Right renal cortex interstitium (tissue), 3 donors: ENCODE data around the gene FBXO46. TPM values are rescaled to one million over a fixed set of nuclear protein-coding genes. Genes with fewer than 3 reads are reported as not detected.
"Not testable (repeated sequence)": the region's sequence is repeated elsewhere in the genome, so short reads cannot be mapped to it uniquely, and the experiment has no call there.

Source experiments
- DNase-seq, 3 donors: peaks; one replicate each; pipeline ENCODE4 v3.0.0-alpha.2; 2013; ENCODE audit warnings: low read depth in 3 of 3, low spot score in 2 of 3
- polyA plus RNA-seq, 3 donors: library from polyadenylated mRNA; unstranded; fragments of 120-200 nt; gene quantifications; one replicate each; pipeline ENCODE4 v1.2.1, GENCODE V29; 2013; ENCODE audit not compliant: insufficient read length in 3 of 3

Gene FBXO46
- polyA plus RNA-seq, 3 donors = 9.6 to 11.8 (median 11.7) TPM

DNA sequence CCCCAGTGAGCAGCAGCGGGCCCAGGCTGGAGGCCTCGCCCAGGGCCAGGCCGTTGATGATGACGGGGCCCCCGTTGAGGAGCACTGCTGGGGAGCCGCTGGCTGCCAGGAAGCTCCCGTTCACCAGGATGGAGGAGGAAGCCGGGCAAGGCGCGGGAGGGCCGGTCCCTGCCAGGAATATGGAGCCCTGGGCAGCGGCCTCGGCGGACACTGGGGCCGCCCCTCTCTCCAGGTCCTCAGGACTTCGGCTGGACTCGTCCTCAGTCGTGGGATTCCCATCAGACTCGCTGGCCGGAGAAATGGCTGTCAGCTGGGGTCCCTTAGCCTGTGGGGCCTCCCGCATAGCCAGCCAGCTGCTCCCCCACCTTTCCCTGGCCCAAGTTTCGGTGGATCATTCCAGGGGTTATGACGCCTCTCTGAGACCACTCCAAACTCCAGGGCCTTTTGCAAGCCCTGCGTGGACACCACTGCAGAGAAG lies 36.2 kb upstream of the FBXO46 start:
- DNase-seq = no peak

DNA sequence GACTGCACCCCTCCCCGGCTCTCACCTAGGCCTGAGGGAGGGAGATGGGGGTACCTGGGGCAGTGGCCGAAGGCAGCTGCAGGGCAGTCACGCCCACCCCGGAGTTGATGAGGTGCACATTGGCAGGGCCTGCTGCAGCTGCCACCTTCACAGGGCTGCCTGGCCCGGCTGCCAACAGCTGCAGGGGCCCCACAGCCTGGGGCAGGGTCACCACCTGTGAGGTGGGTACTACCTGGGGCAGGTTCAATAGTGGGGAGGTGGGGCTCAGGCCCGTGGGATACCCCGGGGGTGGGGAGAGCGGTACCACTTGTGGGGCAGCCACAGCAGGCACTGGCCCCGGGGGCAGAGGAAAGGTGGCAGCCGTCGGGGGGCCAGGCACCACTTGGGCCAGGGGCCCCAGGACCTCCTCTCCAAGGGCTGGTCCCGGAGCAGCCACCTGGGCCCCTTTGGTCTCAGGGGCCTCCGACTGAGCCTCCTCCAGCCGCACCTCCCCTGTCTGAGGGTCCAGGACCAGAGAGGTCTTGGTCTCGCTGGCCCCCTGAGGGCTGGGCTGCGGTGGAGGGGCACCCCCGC lies 35.7 kb upstream of the FBXO46 start:
- no peak for DNase-seq

- DNase-seq = no peak
These were observed 35.1 kb upstream of the FBXO46 start for GRCh38 chr19:45765702-45766295.

- no peak for DNase-seq
These were observed 34.4 kb upstream of the FBXO46 start for GRCh38 chr19:45764945-45765701.

DNA sequence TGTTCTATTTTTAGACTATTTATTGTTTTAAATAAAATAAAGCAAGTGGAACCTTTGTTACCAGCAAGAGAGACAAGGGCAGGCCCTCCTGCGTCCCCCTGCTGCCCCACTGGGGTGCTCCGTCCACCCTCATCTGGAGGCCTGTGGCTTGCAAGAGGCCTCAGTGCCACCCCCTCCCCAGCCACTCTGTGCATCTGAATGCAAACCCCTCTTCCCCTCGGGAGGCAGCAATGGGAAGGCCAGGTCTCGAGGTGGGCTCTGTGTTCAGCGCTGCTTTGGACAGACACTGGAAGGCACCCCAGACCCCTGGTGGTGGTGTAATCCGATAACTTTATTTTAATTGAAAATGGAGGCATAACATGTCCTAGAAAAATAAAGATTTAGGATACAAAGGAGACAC lies 33.8 kb upstream of the FBXO46 start:
- DNase-seq = no peak

GRCh38 chr19:45763691-45764294 lies 33.1 kb upstream of the FBXO46 start:
- no peak for DNase-seq

DNA sequence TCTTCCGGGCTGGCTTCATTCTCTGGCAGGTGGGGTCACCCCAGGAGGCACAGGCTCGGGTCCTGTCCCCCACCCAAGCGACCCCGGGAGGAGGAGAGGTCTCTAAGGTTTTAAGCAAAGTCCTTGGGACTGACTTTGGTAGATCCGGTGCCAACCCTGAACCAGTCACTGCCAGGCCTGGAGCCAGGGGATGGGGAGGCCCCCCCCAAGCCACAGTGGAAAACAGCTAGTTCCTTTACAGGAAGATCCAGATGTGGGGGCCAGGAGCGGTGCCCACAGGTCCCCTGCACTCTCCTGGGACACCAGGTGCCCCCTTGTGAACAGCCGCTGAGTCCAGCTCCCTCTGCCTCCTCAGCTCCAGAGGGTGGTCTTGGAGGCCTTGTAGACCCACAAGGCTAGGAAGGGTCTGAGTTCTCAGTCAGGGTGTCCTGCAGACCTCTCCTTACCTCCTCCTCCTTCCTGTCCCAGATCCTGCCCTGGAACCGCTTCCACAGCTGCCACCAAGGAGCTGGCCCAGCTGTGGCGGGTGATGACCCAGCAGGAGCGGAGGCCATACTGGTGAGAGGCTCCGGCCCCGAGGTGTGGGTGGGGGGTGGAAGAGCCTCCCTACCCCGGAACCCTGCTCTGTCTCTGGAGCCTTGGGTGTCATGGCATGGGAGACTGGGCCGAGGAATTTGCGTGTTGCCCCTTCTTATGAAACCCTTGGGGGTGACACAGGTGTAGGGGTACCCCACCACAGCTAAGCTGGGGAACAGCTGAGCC lies 32.4 kb upstream of the FBXO46 start:
- DNase-seq = no peak

DNA sequence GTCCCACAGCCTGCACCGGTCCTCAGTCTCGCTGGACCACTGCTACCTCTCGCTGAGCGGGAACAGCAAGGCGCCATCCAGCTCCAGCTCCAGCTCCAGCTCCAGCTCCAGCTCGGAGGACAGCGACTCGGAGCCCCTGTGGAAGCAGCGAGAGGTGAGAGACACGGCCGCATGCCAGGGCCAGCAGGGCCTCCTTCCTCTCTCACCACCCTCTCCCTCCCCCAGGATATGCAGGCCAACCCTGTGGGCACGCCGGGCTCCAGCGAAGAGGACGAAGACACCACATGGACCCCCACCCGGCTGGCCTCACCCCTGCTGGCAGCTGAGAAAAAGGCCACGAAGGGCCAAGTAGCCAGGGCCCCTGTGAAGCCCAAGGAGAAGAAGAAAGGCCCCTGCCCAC lies 31.0 kb upstream of the FBXO46 start:
- DNase-seq = no peak

- no peak for DNase-seq
These were observed 28.2 kb upstream of the FBXO46 start for GRCh38 chr19:45758921-45759320.

DNA sequence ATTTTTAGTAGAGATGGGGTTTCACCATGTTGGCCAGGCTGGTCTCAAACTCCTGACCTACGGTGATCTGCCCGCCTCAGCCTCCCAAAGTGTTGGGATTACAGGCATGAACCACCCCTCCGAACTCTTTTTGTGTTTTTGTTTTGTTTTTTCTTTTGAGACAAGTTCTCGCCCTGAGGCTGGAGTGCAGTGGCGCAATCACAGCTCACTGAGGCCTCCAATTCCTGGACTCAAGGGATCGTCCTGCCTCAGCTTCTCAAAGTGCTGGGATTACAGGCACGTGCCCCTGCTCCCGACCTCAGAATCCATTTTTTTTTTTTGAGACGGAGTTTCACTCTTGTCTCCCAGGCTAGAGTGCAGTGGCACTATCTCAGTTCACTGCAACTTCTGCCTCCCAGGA lies 27.0 kb upstream of the FBXO46 start:
- no peak for DNase-seq

GRCh38 chr19:45754323-45754722 lies 23.6 kb upstream of the FBXO46 start:
- DNase-seq = no peak

DNA sequence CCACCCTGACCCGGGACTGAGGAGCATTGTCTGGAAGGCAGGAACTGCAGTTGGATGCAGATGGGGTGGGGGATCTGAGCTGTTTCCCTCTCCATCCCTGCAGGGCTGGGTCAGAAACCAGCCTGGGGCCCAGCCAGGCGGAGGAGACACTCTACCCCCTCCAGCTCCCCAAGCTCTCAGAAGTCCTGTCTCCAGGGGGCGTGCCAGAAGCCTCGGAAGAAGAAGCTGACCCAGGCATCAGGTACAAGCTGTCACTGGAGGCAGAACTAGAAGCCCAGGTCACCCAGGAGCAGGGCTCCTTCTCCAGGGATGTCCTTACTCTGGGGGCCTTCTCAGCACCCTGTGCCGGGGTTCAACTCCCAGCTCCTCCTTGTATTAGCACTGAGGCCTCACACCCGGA lies 22.9 kb upstream of the FBXO46 start:
- DNase-seq = no peak

DNA sequence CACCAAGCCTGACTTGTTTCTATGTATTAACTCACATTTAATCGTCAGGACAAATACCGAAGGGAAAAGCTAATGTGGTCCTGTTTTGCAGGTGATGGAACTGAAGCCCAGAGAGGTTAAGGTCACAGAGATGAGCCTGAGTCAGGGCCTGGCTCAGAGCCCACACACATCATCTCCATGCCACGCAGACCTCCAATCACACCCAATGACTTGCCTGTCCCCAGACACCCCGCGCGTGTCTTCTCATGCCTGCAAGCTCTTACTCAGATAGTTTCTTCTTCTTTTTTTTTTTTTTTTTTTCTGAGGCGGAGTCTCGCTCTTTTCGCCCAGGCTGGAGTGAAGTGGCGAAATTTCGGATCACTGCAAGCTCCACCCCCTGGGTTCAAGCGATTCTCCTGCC lies 21.9 kb upstream of the FBXO46 start:
- no peak for DNase-seq

DNA sequence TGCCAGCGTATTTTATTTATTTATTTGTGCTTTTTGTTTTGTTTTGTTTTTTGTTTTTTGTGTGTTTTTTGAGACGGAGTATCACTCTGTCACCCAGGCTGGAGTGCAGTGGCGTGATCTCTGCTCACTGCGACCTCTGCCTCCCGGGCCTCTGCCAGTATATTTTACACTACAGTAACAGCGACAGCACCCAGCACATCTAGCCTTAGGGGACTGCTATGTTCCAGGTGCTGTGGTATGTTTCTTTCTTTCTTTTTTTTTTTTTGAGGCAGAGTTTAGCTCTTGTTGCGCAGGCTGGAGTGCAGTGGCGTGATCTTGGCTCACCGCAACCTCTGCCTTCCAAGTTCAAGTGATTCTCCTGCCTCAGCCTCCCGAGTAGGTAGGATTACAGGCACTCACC lies 20.8 kb upstream of the FBXO46 start:
- not testable (repeated sequence) for DNase-seq

DNA sequence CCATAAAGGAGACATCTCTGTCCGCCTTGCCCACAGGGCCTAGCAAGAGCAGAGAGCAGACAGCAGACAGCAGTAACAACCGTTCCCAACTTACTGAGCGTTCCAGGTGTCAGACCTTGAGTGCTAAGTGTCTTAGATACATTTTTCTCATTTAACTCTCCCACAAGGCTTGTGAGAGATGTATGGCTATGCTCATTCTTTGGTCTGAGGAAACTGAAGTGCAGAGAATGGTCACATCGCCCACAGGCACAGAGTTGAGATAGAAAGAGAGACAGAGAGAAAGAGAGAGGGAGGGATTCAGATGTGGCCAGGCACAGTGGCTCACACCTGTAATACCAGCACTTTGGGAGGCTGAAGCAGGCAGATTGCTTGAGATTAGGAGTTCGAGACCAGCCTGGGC lies 16.8 kb upstream of the FBXO46 start:
- no peak for DNase-seq

DNA sequence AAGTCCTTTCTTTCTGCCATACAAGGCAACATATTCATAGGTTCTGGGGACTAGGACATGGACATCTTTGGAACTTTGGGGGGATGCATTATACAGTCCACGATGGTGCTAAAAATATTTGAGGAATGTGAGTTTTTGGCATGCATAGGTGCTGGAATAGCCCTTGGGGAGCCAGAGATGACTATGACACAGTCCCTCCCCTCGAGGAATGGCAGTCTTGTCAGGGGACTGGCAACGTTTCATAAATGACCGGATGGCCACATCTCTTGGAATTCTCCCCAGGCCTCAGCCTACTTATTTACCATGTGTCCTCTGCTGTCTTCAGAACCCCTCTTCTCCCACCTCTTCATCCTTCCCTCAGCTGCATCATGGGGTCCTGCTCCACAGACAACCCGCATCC lies 16.2 kb upstream of the FBXO46 start:
- DNase-seq = no peak

DNA sequence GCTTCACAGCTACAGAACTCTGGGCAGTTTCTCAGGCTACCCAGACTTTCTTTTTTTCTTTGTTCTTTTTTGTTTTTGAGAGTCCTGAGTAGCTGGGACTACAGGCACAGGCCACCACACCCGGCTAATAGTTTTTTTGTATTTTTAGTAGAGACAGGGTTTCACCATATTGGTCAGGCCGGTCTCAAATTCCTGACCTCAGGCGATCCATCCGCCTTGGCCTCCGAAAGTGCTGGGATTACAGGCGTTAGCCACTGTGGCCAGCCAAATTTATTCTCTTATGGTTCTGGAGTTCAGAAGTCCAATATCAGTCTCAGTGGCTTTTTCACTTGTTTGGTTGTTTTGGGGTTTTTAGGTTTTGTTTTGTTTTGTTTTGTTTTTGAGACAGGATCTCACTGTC lies 14.9 kb upstream of the FBXO46 start:
- no peak for DNase-seq

DNA sequence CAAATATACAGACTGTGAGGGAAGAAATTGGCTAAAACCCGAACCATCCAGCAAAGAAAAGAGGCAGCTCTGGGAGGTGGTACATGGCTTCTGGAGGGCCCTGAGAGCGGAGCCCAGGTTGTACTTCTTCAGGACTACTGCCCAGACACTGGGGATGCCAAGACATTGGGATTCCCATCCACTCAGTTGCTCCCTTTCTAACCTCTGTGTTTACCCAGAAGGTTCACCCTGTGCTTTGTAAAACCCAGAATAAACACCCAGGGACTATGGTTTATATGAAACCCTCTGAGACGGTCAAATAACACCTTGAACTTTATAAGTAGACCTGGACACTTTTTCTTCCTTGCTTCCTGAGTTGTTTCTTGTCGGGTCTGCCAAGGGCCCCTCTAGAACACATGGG lies 12.3 kb upstream of the FBXO46 start:
- DNase-seq = no peak

DNA sequence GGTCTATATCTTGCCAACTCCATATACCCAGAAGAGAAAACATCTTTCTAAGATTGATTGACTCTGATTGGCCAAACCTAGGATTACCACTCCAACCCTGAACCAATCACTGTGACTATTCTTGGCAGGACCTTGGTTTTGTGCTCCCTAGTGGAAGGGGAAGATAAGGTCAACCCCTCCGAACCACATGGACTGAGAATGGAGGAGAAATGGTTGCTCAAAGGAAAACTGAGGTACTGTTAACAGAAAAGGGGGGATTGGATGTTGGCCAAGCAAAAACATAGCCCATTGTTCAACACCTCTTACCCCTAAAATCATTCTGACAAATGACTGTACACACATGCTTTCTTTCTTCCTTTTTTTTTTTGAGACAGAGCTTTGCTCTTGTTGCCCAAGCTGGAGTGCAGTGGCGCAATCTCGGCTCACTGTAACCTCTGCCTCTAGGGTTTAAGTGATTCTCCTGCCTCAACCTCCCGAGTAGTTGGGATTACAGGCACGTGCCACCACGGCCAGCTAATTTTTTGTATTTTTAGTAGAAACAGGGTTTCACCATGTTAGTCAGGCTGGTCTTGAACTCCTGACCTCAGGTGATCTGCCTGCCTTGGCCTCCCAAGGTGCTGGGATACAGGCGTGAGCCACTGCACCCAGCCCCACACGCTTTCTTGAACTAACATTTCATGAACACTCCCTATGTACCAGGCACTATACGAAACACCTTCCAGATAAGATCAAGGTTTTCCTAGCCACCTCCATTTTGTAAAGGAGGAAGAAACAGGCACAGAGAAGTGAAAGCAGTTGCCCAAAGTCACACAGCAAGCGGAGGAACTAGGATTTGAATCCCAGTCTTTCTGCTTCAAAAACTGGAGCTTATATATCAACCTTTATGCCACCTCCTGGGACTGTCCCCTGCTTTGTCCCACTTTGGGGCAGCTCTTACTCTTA lies 9.1 kb upstream of the FBXO46 start:
- DNase-seq = no peak
